Glomerular endothelial cell (primary cell): ENCODE data around the gene GPR160. TPM values are rescaled to one million over a fixed set of nuclear protein-coding genes. Genes with fewer than 3 reads are reported as not detected.
"Not testable (repeated sequence)": the region's sequence is repeated elsewhere in the genome, so short reads cannot be mapped to it uniquely, and the experiment has no call there.

Experiments
- DNase-seq: peaks from one replicate; pipeline ENCODE4 v3.0.0-alpha.2; 2011; ENCODE audit warnings: low read depth, low spot score; ENCODE audit errors: extremely low read depth
- total RNA-seq: library from RNA; depleted of rRNA; stranded (reverse); fragments of >200 nt; gene quantifications from 2 replicates; pipeline ENCODE4 v1.2.3, GENCODE V29; 2015

The GPR160 gene
- total RNA-seq, 1 donor from 2014 or later = 7.9 TPM

DNA sequence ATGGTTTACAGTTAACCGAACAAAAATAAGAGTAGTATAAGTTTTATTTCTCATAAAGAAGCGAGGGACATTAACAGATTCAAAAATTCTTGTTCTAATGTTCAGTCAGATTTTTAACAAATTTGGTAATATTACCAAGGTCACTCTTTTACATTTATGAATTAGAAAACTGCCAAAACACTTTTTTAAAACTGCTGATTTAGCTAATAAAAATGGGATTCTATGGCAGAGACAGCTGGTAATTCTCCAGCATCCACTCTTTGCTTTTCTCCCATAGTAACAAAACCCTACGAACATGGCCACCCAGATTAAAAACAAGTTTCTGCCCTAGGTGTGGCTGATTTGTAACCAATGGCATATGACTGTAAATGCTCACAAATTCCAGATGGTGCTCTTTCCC is 71.2 kb downstream of the GPR160 start:
- DNase-seq = no peak

DNA sequence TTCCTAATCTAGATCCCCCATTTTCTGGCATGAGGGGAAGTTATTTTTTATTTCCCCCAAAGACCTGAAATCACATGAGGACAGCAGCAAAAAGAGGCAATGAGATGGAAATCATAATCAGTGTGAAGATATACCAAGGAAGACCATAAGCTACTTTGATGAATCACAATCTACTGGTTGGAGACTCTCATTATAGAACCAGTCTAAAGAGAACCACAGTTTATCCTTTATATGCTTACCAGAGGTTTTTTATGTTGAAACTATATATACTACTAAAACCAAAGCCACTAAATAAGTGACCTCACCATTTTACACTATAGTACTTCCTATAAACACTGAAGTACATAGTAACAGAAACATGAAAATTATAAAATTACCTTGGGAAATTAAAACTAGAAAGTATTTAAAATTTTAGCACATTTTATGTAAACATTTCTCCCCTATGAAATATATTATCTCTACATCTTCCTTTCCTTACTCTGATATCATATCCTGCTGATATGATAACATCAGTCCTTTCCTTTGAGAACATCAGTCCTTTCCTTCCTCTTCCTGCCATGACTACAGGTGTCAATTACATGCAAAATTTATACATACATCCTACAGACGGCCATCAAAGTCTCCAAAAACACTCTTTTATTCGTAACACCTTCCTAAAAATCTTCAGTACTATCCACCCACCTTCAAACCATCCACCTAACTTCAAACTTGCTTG is 71.9 kb downstream of the GPR160 start:
- no peak for DNase-seq

DNA sequence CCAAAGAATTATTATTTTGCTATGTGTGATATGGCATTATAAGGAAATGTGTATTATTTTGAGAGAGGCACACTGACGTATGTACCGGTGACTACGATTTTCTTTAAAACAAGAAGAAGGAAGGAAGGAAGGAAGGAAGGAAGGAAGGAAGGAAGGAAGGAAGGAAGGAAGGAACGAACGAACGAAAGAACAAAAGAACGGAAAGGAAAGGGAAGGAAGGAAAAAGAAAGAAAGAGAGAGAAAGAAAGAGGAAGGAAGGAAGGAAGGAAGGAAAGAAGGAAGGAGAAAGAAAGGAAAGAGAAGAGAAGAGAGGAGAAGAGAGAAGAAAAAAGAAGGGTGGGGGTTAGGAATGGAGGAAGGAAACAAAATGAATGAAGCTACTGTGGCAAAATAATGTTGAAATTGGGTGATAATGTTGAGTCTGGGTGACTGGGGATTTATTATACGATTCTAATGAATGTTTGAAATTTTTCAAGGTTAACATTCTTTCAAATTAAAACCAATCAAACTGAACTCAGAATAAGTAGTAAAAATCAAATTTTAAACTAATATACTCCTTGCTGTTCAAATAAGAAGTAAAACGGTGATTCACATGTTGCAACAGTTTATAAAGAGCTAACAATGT is 73.5 kb downstream of the GPR160 start:
- DNase-seq = no peak

DNA sequence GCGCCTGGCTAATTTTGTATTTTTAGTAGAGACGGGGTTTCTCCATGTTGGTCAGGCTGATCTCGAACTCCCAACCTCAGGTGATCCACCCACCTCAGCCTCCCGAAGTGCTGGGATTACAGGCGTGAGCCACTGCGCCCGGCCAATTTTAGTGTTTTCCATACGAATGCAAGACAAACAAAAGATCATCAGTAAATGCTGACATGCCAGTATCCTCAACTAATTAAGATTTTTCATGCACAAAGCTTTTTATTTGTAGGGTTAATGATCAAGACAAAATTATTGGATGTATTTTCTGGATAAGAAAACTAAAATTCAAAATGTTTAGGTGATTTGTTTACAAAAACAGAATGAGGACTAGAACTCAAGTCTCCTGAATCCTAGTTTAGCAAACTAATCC is 76.4 kb downstream of the GPR160 start:
- DNase-seq = not testable (repeated sequence)

DNA sequence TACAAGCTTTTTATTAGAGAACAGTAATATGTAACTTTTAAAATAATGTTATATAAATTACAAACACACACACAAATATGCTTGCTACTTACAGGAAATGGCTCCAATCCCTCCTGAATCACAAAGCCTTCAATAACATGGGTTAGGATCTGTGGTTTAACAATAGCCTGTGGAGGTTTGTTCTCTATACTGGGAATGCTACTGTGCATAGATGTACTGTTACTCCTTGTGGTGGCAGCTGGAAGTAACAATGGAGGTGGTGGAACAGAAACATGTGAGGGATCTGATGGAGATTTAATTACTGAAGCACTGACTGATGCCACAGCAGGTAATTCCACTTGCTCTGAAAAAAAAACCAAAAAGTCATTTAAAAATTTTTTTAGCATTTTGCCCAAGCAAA is 79.3 kb downstream of the GPR160 start:
- no peak for DNase-seq

DNA sequence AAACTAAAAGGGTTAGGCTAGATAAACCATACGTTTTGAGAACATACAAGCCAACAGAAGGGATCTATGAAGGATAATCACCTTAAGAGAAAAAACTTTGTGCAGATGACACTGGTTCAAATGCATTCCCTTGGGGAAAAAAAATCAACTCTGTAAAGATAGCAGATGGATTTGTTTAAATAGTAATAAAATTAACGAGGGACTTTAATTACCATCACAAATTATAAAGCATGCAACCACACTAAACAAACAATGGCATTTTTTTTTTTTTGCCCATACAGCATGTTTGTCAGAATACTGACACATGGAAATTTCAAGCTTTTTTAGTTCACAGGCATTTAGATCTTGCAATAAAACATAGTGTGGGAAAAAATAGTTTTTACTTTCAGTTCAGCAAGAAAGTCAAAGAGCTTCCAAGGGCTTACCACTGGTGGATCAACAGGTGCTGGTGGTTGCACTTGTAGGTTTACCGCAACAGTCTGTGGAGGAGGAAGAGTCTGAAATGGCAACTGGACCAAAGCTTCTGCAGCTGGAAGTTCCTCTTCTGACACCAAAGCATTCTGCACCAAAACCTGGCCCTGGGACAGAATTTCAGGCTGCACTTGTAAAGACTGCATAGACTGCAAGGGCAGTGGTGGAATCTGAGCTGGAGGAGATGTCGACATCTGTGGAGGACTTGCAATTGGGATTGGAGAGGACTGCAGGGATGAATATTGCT is 90.6 kb downstream of the GPR160 start:
- no peak for DNase-seq

DNA sequence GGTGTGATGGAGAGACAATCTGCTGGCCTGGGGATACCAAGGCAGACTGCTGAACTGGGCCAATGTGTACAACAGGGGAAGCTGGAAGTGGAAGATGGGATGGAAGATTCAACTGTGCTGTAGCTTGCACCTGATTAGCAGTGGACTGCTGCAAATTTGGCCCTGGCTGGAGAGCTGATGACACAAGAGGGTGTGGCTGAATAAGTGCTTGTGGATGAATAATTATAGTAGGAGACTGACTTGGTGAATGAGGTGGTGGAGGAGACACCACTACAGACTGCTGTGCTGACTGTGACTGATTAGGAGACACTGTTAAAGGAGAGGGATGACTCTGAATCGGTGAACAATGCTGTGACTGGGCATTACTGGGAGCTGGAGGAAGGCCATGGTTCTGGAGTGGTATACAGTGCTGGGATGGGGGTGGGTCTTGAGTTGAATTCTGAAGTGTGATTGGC is 91.2 kb downstream of the GPR160 start:
- no peak for DNase-seq

DNA sequence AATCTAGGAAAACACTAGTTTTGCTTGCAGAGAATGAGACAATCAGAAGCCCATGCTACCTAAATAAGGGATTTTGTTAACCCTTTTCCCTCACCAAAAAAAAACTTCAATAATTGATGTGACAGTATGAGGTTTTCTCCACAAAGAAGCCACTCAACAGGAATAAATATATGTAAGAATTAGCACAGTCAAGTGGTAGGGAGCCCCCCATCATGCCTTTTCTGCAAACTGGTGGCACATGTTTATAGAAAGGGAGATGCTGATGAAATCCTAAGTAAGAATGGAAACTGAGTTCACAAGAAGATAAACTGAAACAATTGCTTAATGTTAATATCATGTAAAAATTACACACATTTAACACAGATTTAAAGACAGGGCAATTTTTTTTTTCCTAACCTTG is 92.7 kb downstream of the GPR160 start:
- DNase-seq = no peak

DNA sequence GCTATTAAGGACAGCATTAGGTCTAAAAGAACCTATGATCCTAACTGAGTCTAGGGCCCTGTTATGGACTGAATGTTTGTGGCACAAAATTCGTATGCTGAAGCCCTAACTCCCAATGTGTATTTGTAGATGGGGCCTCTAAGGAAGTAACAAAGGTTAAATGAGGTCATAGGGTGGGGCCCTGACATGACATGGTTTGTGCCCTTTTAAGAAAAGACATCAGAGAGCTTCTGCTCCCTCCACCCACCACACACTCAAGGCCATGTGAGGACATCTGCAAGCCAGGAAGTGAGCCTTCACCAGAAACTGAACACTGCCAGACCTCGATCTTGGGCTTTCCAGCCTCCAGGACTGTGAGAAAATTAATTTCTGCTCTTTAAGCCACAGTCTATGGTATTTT is 94.5 kb downstream of the GPR160 start:
- no peak for DNase-seq

Other genes with a start within 250 kb of the GPR160 start
- gene LRRIQ4, start 225.1 kb upstream of the GPR160 start, total RNA-seq = not detected in 2 replicates
- gene LRRC34, start 225.1 kb upstream of the GPR160 start, total RNA-seq = 0.19 and 2.6 TPM in 2 replicates
- not detected in 2 replicates for gene LRRC31, start 168.1 kb upstream of the GPR160 start, total RNA-seq
- not detected in 2 replicates for gene SAMD7, start 126.4 kb upstream of the GPR160 start, total RNA-seq
- 29.7 and 36.6 TPM in 2 replicates for gene SEC62, start 71.2 kb upstream of the GPR160 start, total RNA-seq
- gene PHC3, start 143.7 kb downstream of the GPR160 start, total RNA-seq = 28.7 and 29.7 TPM in 2 replicates
- 21.0 and 23.2 TPM in 2 replicates for gene PRKCI, start 184.4 kb downstream of the GPR160 start, total RNA-seq